H1 (cell line): ENCODE results near the gene PCTP.

ENCODE experiments used
- GABPA ChIP-seq: IDR thresholded peaks from 2 replicates; pipeline ENCODE4 v1.6.1; 2011; ENCODE audit warnings: mild to moderate bottlenecking, low read length, moderate library complexity, borderline replicate concordance; ENCODE audit not compliant: insufficient read depth
- SP2 ChIP-seq: IDR thresholded peaks from 2 replicates; pipeline ENCODE4 v1.6.1; 2012; ENCODE audit warnings: mild to moderate bottlenecking, low read length, inconsistent platforms
- TF ChIP-seq, protein P1 (sequence below), 3 experiments: IDR thresholded peaks; 1 replicate in 2 of 3; 2 replicates in 1 of 3; pipeline versions ENCODE4 v1.5.1 to v1.6.1; 2011; ENCODE audit warnings: low read length in 3 of 3, mild to moderate bottlenecking in 3 of 3, inconsistent platforms in 2 of 3, low read depth in 1 of 3, moderate library complexity in 1 of 3; ENCODE audit not compliant: insufficient read depth in 1 of 3; ENCODE audit errors: control extremely low read depth in 1 of 3

DNA sequence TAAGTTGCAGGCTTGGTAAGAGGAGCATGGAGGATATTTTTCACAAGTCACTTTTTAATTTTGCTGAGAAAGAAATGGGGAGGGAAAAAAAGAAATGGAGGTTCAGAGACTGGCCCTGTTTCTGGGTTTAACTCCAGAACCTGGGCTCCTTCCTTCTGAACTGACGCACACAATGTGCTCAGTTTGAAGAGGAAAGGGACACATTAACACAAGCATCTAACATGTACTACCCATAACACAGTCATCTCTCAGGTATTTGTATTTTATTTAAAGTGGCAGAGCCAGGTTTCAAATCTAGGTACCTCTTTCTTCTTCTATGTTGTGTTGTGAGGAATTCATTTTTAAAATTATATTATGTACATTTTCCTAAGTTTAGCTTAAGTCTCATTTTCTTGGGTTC, 22.9 kb upstream of the PCTP start:
- no peak for TF ChIP-seq SP2
- no peak for TF ChIP-seq GABPA
- TF ChIP-seq, protein P1, sequence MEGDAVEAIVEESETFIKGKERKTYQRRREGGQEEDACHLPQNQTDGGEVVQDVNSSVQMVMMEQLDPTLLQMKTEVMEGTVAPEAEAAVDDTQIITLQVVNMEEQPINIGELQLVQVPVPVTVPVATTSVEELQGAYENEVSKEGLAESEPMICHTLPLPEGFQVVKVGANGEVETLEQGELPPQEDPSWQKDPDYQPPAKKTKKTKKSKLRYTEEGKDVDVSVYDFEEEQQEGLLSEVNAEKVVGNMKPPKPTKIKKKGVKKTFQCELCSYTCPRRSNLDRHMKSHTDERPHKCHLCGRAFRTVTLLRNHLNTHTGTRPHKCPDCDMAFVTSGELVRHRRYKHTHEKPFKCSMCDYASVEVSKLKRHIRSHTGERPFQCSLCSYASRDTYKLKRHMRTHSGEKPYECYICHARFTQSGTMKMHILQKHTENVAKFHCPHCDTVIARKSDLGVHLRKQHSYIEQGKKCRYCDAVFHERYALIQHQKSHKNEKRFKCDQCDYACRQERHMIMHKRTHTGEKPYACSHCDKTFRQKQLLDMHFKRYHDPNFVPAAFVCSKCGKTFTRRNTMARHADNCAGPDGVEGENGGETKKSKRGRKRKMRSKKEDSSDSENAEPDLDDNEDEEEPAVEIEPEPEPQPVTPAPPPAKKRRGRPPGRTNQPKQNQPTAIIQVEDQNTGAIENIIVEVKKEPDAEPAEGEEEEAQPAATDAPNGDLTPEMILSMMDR (IDR thresholded peaks at IDR 0.05; ENCODE audit: control extremely low read depth in 1 of 3, insufficient read depth in 1 of 3, low read depth in 1 of 3, low read length in 3 of 3): no peak
